Measurements from ENCODE around the gene AIG1. TPM values are rescaled to one million over a fixed set of nuclear protein-coding genes. Genes with fewer than 3 reads are reported as not detected.

The AIG1 gene
- polyA plus RNA-seq, 1 experiment = 43.2 TPM

GRCh38 chr6:143055213-143055612, 5.5 kb upstream of the AIG1 start:
- no peak for DNase-seq (ENCODE audit: low read depth)
- CTCF ChIA-PET = no interaction called here
- no peaks in the 10 kb centered on the region for H3K27me3 ChIP-seq (ENCODE audit: control insufficient read depth, insufficient read depth, low read length)
- POLR2A ChIA-PET = no interaction called here
- no peaks in the 10 kb centered on the region for H3K36me3 ChIP-seq (ENCODE audit: control insufficient read depth, insufficient read depth, low read length)
- H3K4me3 ChIP-seq (ENCODE audit: low read depth, low read length) = no peak overlapping the region
- no peak for TF ChIP-seq CTCF (IDR thresholded peaks at IDR 0.05; ENCODE audit: insufficient read depth, low read depth, low read length)

- ChIA-PET CTCF (no interaction called here), POLR2A (no interaction called here)
- H3K36me3 ChIP-seq (ENCODE audit: control insufficient read depth, insufficient read depth, low read length) = no peaks in the 10 kb centered on the region
- H3K27me3 ChIP-seq (ENCODE audit: control insufficient read depth, insufficient read depth, low read length) = no peaks in the 10 kb centered on the region
- DNase-seq (ENCODE audit: low read depth) = no peak
- TF ChIP-seq CTCF (IDR thresholded peaks at IDR 0.05; ENCODE audit: insufficient read depth, low read depth, low read length) = no peak
- H3K4me3 ChIP-seq (ENCODE audit: low read depth, low read length) = no peak overlapping the region
Measured at GRCh38 chr6:143055891-143056290, 4.8 kb upstream of the AIG1 start.

GRCh38 chr6:143058987-143059386, 1.7 kb upstream of the AIG1 start:
- DNase-seq (ENCODE audit: low read depth) = no peak
- no peaks in the 10 kb centered on the region for H3K27me3 ChIP-seq (ENCODE audit: control insufficient read depth, insufficient read depth, low read length)
- no peak for TF ChIP-seq CTCF (IDR thresholded peaks at IDR 0.05; ENCODE audit: insufficient read depth, low read depth, low read length)
- CTCF ChIA-PET = interaction anchor here (1.4 kb wide), 1 partner anchor 368 kb away, joined by 4 read pairs; no protein-coding TSS in a partner anchor
- no peak overlapping the region for H3K4me3 ChIP-seq (ENCODE audit: low read depth, low read length)
- H3K36me3 ChIP-seq (ENCODE audit: control insufficient read depth, insufficient read depth, low read length) = no peaks in the 10 kb centered on the region
- POLR2A ChIA-PET = no interaction called here

- Histone ChIP-seq H3K27me3 (ENCODE audit: control insufficient read depth, insufficient read depth, low read length) (no peaks in the 10 kb centered on the region), H3K4me3 (ENCODE audit: low read depth, low read length) (peak overlapping the region; percentile 82), H3K36me3 (ENCODE audit: control insufficient read depth, insufficient read depth, low read length) (no peaks in the 10 kb centered on the region)
- DNase-seq (ENCODE audit: low read depth) = peak; percentile 77
- ChIA-PET POLR2A (interaction anchor here (0.6 kb wide), 1 partner anchor 367 kb away, joined by 3 read pairs; no protein-coding TSS in a partner anchor), CTCF (interaction anchor here (0.9 to 1.4 kb wide), 3 partner anchors 177 to 367 kb away, joined by 3 to 4 read pairs (median 3); no protein-coding TSS in a partner anchor)
- TF ChIP-seq CTCF (IDR thresholded peaks at IDR 0.05; ENCODE audit: insufficient read depth, low read depth, low read length) = no peak
Measured at GRCh38 chr6:143059663-143060353, 881 bp upstream of the AIG1 start.

- no peaks in the 10 kb centered on the region for H3K27me3 ChIP-seq (ENCODE audit: control insufficient read depth, insufficient read depth, low read length)
- POLR2A ChIA-PET = interaction anchor here (0.6 kb wide), 1 partner anchor 367 kb away, joined by 3 read pairs; no protein-coding TSS in a partner anchor
- peak overlapping the region; percentile 82 for H3K4me3 ChIP-seq (ENCODE audit: low read depth, low read length)
- DNase-seq (ENCODE audit: low read depth) = no peak
- no peak for TF ChIP-seq CTCF (IDR thresholded peaks at IDR 0.05; ENCODE audit: insufficient read depth, low read depth, low read length)
- no peaks in the 10 kb centered on the region for H3K36me3 ChIP-seq (ENCODE audit: control insufficient read depth, insufficient read depth, low read length)
- CTCF ChIA-PET = interaction anchor here (0.9 to 1.4 kb wide), 3 partner anchors 176 to 367 kb away, joined by 3 to 4 read pairs (median 3); no protein-coding TSS in a partner anchor
Measured at GRCh38 chr6:143060354-143060805, 309 bp upstream of the AIG1 start.
